ENCODE data around the gene CALN1. TPM values are rescaled to one million over a fixed set of nuclear protein-coding genes. Genes with fewer than 3 reads are reported as not detected.

Gene CALN1
- polyA plus RNA-seq, 3 donors = under 0.01 TPM; not detected in 2

- Histone ChIP-seq H3K4me2 (replicated peaks; ENCODE audit: extremely low read depth, low read length, poor library complexity, severe bottlenecking) (no peak overlapping the region), H3K36me3 (replicated peaks in 1 of 2; ENCODE audit: control insufficient read depth in 1 of 2, insufficient read depth in 2 of 2, low read length in 2 of 2) (no peaks in the 10 kb centered on the region), H3K27me3 (ENCODE audit: control insufficient read depth in 2 of 2, insufficient read depth in 2 of 2, low read length in 2 of 2) (no peaks in the 10 kb centered on the region), H3K4me3 (replicated peaks in 1 of 3; ENCODE audit: low read depth in 2 of 3, low read length in 3 of 3) (no peak overlapping the region), H3K27ac (ENCODE audit: low read depth in 1 of 2, low read length in 2 of 2) (no peak overlapping the region), H3K9ac (ENCODE audit: insufficient read depth, low read length, poor library complexity, severe bottlenecking) (no peak overlapping the region), H3K4me1 (ENCODE audit: control insufficient read depth in 1 of 2, insufficient read depth in 2 of 2, low read length in 2 of 2) (peaks cover 0 to 11% of the 10 kb centered on the region in 2 donors), H3K9me3 (replicated peaks in 1 of 2; ENCODE audit: control insufficient read depth in 1 of 2, insufficient read depth in 1 of 2, low read length in 2 of 2) (peaks cover 0 to 17% of the 10 kb centered on the region in 2 donors), H4K20me1 (ENCODE audit: insufficient read depth, low read length) (no peaks in the 10 kb centered on the region), H3K79me2 (ENCODE audit: insufficient read depth, low read length) (no peaks in the 10 kb centered on the region), H2AFZ (ENCODE audit: insufficient read depth, low read depth, low read length, poor library complexity, severe bottlenecking) (no peak overlapping the region)
- H3K4me3 Mint-ChIP-seq = no peak overlapping the region
- peaks cover 0 to 4% (median 1%) of the 10 kb centered on the region in 3 donors for H3K27me3 Mint-ChIP-seq (ENCODE audit: low read depth in 3 of 3)
- no peak overlapping the region for H3K27ac Mint-ChIP-seq
- DNase-seq = no peak
- WGBS (ENCODE audit: insufficient coverage) = 95% methylated on average over 3 of the region's 4 CpGs
- peaks cover 8% of the 10 kb centered on the region for H3K4me1 Mint-ChIP-seq
- H3K36me3 Mint-ChIP-seq = no peaks in the 10 kb centered on the region
- intact Hi-C loops (cut with micrococcal nuclease) = no loop called here
- H3K9me3 Mint-ChIP-seq = peaks cover 10 to 61% (median 25%) of the 10 kb centered on the region in 7 donors
- TF ChIP-seq, protein P1, sequence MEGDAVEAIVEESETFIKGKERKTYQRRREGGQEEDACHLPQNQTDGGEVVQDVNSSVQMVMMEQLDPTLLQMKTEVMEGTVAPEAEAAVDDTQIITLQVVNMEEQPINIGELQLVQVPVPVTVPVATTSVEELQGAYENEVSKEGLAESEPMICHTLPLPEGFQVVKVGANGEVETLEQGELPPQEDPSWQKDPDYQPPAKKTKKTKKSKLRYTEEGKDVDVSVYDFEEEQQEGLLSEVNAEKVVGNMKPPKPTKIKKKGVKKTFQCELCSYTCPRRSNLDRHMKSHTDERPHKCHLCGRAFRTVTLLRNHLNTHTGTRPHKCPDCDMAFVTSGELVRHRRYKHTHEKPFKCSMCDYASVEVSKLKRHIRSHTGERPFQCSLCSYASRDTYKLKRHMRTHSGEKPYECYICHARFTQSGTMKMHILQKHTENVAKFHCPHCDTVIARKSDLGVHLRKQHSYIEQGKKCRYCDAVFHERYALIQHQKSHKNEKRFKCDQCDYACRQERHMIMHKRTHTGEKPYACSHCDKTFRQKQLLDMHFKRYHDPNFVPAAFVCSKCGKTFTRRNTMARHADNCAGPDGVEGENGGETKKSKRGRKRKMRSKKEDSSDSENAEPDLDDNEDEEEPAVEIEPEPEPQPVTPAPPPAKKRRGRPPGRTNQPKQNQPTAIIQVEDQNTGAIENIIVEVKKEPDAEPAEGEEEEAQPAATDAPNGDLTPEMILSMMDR (IDR thresholded peaks at IDR 0.05) = no peak
Measured at GRCh38 chr7:71864130-71864529, 548.0 kb downstream of the CALN1 start.

DNA sequence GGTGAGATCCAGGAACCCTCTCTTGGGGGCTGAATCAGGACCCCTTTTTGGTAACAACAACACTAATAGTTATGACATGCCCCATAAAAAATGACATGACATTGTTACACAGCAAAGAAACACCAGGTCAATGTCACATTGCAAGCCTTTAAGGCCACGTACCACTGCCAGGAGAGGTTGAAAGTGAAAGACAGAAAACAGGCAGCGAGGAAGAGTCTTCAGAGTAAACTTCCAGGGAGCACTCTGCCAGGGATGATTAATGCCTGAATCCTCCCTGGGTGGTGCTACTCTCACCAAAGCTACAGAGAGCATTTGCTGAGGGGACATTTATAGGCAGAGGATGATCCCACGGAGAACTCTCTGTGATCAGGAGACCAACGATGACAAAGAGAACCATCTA is 551.6 kb downstream of the CALN1 start:
- Histone ChIP-seq H3K27ac (ENCODE audit: low read depth in 1 of 2, low read length in 2 of 2) (no peak overlapping the region), H3K36me3 (replicated peaks in 1 of 2; ENCODE audit: control insufficient read depth in 1 of 2, insufficient read depth in 2 of 2, low read length in 2 of 2) (no peaks in the 10 kb centered on the region), H2AFZ (ENCODE audit: insufficient read depth, low read depth, low read length, poor library complexity, severe bottlenecking) (no peak overlapping the region), H3K9me3 (replicated peaks in 1 of 2; ENCODE audit: control insufficient read depth in 1 of 2, insufficient read depth in 1 of 2, low read length in 2 of 2) (peaks cover 0 to 12% of the 10 kb centered on the region in 2 donors), H3K4me3 (replicated peaks in 1 of 3; ENCODE audit: low read depth in 2 of 3, low read length in 3 of 3) (no peak overlapping the region), H4K20me1 (ENCODE audit: insufficient read depth, low read length) (no peaks in the 10 kb centered on the region), H3K4me1 (ENCODE audit: control insufficient read depth in 1 of 2, insufficient read depth in 2 of 2, low read length in 2 of 2) (no peaks in the 10 kb centered on the region), H3K9ac (ENCODE audit: insufficient read depth, low read length, poor library complexity, severe bottlenecking) (no peak overlapping the region), H3K79me2 (ENCODE audit: insufficient read depth, low read length) (no peaks in the 10 kb centered on the region), H3K27me3 (ENCODE audit: control insufficient read depth in 2 of 2, insufficient read depth in 2 of 2, low read length in 2 of 2) (no peaks in the 10 kb centered on the region), H3K4me2 (replicated peaks; ENCODE audit: extremely low read depth, low read length, poor library complexity, severe bottlenecking) (no peak overlapping the region)
- Mint-ChIP-seq H3K4me3 (no peak overlapping the region), H3K4me1 (no peaks in the 10 kb centered on the region), H3K27ac (no peak overlapping the region), H3K27me3 (ENCODE audit: low read depth in 3 of 3) (peaks cover 0 to 4% (median 0%) of the 10 kb centered on the region in 3 donors), H3K9me3 (peaks cover 4 to 36% (median 16%) of the 10 kb centered on the region in 7 donors), H3K36me3 (no peaks in the 10 kb centered on the region)
- TF ChIP-seq, protein P1 (IDR thresholded peaks at IDR 0.05) = no peak
- DNase-seq = no peak
- WGBS (ENCODE audit: insufficient coverage) = no CpG with 5 or more reads among the region's 4 CpGs
- intact Hi-C loops (cut with micrococcal nuclease) = no loop called here

Measured in CD14-positive monocyte (primary cell).